GM19438 (cell line): Measurements from ENCODE around the gene FOXL3.
"Not testable (repeated sequence)": the region's sequence is repeated elsewhere in the genome, so short reads cannot be mapped to it uniquely, and the experiment has no call there.

Source experiments
- ATAC-seq: cut with Tn5 transposase; IDR thresholded peaks from one replicate; pipeline ENCODE4 v1.9.1; 2021; ENCODE audit warnings: low read depth; ENCODE audit not compliant: unreplicated experiment

FOXL3 gene

DNA sequence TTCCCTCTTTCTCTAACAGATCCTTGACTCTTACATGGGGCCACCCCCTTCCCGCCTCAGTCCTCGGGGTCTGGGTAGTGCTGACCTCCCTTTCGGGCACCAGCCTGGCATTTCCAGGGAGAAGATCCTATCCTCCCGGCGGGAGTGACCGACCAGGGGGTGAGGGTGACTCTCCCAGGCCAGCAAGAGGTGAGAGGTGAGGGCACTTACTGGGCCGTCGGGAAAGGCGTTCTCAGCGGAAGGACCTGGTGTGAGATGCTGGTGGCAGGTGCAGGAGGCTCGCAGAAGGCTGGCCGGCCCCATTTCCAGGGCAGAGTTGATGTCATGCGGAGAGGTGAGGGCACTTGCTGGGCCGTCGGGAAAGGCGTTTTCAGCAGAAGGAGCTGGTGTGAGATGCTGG, 4.2 kb upstream of the FOXL3 start:
- no peak for ATAC-seq

DNA sequence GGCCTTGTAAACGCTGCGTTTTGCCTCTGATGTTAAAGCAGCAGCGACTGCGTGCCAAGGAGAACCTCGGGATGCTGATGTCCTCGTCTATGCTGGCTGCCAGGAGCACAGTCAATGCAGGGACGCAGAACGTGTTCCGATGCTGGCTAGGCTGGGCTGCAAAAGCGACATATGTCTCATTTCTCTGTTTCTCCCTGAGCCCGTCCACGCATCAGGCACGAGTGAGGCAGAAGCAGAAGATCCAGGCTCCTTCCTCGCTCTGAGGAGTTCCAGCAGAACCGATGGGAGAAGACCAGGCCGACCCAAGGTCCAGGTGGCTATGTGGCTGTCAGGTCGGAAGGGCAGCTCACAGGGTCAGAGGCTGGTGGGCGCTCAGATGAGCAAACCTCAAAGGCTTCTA, 3.7 kb upstream of the FOXL3 start:
- ATAC-seq, result no peak

DNA sequence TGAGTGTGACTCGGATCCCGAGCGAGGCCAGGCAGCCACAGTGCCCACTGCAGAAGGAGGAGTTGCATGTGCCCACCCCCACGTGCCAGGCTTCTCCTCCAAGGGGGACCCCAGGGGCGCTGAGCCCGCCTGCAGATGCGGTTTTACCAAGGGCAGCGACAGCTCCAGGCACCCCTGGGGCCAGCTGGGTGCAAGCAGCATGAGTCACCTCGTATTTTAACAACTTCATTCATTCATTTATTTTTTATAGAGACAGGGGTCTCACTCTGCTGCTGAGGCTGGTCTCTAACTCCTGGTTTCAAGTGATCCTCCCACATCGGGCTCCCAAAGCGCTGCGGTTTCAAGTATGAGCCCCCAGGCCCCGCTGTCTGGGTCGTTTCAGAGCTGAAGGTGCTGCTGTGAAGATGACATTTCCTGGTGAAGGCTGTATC, 1.3 kb upstream of the FOXL3 start:
- ATAC-seq, result no peak

DNA sequence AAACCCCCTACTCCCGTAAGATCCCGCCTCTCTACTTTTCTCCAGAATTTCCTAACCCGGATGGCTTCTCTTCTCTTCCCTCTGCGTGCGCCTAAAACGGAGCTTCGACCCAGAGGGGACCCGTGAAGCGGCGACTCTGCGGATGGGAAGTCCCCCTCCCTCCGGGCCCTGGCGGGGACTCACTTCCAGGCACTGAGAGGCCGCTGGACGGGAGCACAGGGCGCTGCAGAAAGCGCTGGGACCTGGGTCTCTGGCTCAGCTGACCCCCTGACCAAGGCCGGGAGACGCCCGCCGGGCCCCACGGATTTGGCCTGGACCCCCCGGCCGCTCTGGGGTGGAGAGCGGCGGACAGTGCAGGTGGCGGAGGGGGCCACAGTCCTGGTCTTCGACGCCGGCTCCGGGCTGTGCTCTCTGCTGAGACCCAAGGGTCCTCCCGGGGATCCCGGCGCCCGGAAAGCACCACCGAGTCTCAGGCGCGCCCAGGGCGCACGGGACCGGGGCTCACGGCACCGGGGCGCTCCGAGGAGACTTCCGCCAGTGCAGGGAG, 688 bp upstream of the FOXL3 start:
- ATAC-seq, result no peak

DNA sequence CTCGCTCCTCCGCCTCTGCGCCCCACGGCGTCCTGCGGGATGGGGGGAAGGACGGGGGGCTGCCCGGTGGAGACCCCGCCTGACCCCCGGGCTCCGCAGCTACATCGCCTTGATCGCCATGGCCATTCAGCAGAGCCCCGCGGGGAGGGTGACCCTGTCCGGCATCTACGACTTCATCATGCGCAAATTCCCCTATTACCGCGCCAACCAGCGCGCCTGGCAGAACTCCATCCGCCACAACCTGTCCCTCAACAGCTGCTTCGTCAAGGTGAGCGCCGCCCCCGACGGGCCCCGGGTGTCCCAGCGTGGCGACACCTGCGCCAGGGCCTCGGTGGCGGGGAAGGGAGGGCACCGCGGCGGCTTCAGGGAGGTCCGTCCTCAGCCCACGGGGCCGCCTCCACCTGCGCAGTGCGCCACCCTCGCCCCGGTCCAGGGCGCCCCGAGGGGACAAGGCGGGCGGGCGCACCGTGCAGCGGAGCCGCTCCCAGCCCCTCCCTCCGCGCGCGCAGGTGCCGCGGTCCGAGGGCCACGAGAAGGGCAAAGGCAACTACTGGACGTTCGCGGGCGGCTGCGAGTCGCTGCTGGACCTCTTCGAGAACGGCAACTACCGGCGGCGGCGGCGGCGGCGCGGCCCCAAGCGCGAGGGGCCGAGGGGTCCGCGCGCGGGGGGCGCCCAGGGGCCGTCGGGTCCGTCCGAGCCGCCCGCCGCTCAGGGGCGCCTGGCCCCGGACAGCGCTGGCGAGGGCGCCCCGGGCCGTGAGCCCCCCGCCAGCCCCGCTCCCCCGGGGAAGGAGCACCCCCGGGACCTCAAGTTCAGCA, 793 bp downstream of the FOXL3 start:
- ATAC-seq, result no peak

DNA sequence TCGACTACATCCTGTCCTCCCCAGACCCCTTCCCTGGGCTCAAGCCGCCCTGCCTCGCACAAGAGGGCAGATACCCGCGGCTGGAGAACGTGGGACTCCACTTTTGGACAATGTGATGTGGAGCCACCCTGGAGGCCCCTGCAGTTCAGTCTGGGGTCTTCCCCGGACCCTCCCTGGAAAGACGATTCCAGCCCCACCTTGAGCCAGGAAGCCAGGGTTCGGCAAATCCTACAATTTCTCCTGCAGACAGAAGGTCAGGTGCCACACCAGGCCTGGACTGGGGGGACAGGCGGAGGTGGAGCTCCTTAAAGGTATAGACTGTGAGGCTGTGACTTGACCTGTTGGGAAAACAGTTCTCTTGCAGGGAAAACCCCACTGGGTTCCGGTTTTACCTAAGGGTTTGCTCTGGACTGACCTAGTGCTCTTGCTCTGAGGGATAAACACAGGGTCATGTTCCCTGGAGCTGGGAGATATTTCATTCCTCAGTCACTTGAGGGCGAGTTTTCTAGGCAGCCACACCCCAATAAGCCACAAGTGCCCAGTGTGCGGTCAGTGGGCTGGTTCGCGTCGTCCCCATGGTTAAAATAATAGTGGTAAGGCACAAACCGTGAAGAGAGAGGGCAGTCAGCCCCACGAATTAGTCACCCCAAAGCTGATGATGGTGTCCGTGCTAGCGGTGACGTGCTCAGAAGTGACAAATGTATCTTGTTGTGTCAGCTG, 1.6 kb downstream of the FOXL3 start:
- ATAC-seq, result no peak

DNA sequence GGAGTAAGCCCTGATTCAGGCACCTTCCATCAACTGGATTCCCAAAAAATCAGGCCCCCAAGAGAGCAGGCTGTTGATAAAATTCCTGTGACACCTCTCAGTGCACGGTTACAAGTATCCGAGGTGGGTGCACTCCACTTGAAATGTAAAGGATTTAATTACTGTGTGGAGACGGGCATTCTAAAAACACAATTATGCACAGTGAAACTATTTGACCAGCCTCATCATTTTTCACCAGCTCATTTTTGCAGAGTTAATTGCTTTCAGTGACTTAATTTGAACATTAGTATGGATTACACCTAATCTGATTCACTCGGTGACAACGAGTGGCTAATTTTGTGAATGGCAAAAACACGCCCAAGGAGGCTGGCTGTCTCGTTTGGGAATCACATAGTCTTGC, 2.3 kb downstream of the FOXL3 start:
- ATAC-seq, result no peak

DNA sequence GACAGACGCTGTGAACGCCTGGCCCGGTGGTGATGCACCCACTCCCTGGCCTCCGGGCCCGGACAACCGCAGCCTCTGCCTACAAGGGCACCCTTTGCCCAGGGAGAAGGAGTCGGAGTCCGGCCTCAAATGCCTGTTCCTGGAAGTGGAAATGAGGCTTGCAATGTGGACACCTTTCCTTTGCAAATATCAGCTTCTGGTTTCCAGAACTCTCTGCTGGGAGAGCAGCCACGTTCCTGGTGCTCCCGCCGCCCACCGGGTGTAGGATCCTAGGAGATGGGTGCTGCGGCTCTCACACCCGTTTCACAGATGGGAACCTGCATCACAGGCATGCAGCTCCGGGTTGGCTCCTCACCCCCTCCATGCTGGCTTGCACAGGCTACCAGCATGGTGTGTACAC, 2.9 kb downstream of the FOXL3 start:
- no peak for ATAC-seq

DNA sequence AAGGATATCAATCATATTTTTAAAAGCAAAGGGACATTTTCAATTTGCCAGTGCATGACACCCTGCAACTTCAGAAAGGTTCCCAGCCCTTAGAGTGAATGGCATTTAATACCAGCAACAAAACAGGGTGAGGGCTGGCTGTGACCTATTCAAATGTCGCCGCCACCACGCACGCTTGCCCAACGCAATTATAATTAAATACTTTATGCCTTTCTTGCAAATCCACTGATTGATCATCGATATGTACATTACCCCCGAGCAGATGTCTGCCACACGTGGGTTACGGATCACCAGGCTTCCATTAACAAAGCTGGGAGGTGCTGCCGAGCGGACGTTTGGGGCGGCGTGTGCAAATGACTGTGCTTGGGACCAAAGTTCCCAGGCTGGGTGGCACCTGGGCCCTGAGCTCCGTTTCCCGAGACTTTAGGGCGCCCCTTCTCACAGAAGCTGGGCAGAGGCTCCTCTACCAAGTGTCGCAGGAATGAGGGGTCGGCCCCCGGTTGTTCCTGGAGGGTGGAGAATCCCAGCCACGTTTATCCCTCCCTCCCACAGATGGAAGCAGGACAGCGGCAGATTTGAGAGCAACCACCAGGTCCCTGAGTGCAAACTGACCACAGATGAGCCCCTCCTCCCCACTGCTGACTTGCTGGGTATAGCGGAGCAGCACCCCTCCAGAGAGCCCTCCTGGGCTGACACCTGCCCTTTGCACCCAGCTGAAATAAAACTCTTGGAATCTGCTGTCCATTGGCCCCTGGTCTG, 3.9 kb downstream of the FOXL3 start:
- ATAC-seq, result no peak

DNA sequence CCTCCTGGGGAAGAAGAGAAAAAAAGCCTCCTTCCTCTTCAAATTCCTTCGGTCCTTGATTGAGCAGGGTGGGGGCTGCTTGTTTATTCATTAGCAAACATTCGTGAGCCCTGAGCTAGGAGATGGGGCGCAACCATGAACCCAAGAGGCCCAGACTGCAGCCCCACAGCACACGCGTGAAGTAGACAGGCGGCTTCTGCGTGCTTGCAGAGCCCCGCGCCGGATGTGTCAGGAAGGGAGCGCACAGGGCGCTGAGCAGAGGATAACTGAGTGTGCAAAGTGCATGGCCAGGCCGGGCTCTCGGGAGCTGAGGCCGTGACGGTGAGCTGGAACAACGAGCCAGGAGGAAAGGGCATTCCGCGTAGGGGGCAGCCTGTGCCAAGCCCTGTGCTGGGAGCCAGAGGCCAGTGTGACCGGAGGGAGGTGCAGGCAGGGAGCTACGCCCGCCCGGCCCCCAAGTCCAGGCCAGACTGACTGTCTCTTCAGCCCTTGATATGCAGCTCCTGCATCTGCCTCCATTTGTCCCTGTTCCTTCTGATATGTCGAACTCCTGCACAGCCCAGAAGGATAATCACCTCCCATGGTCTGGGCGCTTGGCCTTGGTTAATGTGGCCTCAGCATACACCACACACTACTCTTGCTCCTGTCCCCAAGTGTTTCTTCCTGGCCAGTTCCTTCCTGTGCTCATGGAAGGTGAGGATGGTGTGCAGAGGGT, 4.6 kb downstream of the FOXL3 start:
- ATAC-seq, result no peak

DNA sequence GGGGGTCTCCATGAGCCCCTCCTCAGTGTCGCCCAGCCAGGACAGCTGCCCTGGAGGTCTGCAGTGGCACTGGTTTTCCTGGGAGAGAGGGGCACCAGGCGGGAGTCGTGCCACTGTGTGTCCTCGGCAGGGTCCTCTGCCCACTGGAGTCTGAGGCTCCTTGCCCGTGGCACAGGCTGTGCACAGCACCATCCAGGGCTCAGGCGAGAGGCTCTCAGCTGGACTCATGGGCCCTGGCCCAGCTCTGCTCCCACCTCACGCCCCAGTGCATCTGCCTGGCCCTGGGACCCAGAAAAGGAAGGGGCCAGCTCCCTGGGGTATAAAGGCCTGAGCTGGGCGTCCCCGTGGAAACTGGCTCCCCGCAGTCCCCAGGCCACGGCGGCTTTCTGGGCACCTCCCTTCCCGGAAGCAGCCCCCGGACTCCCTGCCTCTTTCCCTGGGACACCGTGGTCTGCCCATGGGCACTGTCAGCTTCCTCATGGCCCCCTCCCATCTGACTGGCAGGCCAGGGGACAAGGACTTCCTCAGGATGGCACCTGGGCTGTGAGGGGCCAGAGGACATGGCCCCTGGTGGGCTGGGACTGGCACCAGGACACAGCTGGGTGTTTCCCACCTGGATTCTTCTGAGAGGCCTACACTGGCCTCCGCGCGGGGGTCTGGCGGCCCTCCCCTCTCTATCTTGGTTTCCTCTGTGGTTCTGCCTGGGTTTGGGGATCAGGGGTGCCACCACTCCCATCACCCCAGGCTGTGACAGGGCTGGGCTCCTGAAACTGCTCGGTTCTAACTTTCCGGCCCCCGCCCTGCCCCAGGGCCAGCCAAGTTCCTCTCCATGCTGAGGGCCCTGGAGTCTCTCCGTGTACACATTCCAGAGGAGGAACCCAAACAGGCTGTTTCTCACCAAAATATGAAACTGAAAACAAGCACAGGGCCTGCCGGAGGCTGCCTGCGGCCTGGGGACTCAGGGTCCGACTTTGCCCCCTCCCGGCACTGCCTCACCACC, 5.5 kb downstream of the FOXL3 start:
- ATAC-seq, result no peak

DNA sequence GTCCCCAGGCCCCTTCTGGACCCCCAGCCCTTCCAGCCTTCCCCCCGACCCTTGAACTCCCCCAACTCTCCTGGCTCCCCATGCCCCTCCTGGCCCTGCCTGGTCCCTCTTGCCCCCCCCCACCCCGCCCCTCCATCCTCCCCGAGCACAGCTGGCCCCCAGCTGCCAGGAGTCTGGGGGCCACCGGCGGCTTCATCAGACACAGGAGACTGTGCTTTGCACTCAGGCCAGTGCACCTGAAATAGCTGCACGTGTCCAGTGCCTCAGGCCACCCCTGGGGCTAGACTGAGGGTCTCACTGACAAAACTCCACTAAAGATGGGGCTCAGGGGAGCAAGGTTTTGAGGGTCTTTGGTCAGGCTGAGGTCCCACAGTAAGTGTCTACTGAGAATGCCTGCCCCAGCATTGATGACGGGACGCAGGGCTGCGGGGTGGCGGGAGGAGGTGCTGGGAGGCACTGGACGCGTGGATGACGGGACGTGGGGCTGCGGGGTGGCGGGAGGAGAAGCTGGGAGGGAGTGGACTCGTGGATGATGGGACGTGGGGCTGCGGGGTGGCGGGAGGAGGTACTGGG, 6.5 kb downstream of the FOXL3 start:
- ATAC-seq, result no peak

DNA sequence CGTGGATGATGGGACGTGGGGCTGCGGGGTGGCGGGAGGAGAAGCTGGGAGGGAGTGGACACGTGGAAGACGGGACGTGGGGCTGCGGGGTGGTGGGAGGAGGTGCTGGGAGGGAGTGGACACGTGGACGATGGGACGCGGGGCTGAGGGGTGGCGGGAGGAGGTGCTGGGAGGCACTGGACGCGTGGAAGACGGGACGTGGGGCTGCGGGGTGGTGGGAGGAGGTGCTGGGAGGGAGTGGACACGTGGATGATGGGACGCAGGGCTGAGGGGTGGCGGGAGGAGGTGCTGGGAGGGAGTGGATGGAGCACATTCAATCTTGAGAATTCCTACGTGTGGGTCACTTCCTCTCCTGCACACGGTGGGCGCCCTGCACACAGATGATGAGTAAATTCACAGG, 7.2 kb downstream of the FOXL3 start:
- not testable (repeated sequence) for ATAC-seq

DNA sequence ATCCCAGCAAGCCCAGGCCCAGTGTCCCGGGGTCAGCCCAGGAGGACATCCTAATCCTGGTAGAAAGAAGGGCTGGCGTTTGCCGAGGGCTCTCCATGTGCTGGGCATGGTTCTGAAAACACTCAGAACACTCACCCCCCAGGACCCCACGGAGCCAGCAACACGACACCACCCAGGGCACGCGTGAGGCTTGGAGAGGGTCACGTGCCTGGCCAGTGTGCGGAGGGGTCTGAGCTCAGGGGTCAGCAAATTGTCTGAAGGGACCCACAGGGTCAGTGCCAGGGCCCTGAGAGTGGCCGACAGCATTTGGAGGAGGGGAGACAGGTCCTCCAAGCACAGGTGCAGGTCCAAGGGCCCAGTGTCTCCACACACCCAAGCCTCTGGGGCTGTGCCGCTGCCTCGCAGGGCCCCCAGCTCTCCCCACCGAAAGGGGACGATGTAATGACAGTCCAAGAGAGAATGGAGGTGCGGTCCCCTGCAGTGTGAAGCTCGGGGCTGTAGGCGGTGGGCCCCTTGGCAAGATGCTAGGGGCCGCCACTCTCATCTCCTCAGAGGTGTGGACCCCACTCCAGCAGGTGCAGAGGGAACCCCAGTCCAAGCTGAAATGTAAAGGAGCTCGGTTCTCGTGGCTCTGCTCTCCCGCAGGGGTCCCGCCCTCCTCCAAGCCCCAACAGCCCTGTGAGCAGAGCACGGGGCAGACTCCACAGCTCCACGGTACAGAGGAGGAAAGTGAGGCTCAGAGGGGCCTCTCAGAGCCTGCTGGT, 7.8 kb downstream of the FOXL3 start:
- ATAC-seq, result no peak

DNA sequence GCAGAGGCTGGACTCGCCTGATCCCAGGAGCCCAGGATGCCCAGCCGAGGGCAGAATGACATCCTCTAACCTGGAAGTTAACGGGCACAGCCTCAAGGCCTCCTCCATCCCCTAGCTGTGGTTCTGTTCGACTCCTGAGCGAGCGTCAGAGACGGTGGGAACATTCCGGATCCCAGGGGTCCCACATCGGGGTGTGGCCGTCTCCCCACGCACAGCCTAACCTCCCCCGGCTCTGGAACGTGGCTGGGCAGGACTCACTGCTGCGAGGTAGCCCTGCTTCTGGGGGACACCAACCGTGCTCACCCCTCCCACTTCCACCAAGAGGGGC, 8.4 kb downstream of the FOXL3 start:
- no peak for ATAC-seq

DNA sequence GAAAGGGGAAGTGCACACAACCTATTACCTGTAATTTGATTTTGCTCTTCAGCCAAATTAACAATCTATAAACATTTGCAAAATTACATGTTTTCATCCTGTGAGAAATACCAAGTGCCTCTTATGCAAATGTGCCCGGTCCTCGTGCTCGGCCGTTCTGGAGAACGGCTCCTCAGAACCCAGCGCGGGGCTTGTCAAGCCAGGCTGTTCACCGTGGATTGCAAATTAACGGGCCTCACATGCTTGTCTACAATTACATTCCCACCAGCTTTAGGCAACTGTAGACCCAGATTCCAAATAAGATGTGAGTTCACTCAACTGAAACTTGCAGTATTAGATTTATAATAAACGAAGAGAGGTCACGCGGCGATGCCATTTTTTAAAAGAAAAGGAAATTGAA, 8.8 kb downstream of the FOXL3 start:
- no peak for ATAC-seq

DNA sequence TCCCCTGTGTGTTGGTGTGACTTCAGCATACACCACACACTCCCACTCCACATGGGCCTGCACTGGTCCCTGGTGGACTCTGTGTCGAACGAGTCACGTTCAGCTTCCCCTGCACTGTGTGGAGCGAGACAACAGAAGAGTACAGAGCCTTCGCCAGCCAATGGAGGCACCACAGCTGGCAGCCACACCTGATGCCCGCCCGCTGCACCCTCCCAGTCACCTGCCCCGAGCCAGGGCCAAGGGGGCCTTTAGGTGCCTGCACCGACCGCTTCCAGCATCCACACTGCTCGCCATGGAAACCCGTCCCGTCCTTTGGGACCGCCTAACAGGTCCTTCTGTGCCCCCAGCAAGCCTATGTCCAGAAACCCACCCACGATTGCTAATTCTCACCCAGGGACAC, 9.2 kb downstream of the FOXL3 start:
- ATAC-seq, result no peak

DNA sequence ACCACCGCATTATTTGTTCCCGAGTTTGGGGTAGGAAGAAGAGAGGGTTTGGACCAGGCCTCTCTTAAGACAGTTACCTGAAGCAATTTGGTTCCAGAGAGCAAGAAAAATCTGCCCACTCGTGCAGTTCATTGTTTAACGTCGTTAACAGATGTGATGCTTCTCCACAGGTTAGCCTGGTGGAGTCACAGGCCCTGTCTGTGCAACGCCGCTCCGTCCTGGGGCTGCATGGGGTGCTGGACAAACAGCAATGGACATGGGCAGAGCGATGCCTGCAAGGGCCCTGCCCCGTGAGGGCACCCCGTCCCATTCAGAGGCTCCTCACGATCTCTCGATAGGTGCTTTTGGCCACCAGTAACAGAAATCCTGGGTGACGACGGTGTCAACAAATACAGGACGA, 9.7 kb downstream of the FOXL3 start:
- no peak for ATAC-seq
